Tibial nerve (tissue), 4 donors: Measurements from ENCODE around the gene IL31.

ENCODE experiments used
- CTCF ChIP-seq, 5 experiments: fragments of 200-600 bp in 3 of 5; fragments of 450-650 bp in 2 of 5; sonication (generic) in 3 of 5; IDR thresholded peaks; one replicate each; pipeline ENCODE4 v1.5.1; 2016 to 2019; ENCODE audit warnings: antibody characterized with exemption in 5 of 5, mild to moderate bottlenecking in 3 of 5, moderate library complexity in 2 of 5
- EP300 ChIP-seq, 2 donors: sonication (generic); formaldehyde crosslinking; IDR thresholded peaks; one replicate each; pipeline ENCODE4 v1.6.1; 2017; ENCODE audit warnings: antibody characterized with exemption in 2 of 2, mild to moderate bottlenecking in 1 of 2

DNA sequence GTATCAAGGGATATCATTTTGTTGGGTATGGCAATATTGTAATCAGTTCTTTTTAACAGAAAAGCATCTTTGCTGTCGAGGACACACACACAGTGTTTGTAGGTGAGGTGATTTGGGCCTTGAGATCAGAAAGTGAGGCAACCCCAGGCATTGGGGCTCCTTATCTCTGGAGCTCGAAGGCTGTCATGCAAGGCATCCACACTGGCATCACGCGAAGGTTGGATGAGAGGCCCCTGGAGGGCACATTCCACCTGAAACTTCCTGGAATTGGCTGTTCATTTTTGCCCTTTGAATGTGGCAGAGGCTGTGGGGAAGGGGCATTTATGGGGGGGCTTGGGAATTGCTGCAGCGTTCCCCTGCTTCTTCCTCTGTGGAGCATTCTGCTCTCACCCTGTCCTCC lies 45.5 kb downstream of the IL31 start:
- TF ChIP-seq CTCF (IDR thresholded peaks at IDR 0.05), result no peak
- TF ChIP-seq EP300 (IDR thresholded peaks at IDR 0.05), result no peak
